Fibroblast of pulmonary artery (primary cell): ENCODE measurements around the gene VGLL4.

Experiments
- DNase-seq: peaks from one replicate; pipeline ENCODE4 v3.0.0-alpha.2; 2010; ENCODE audit warnings: low read depth
- H3K4me3 ChIP-seq: replicated peaks from 2 replicates; pipeline ENCODE4 v1.5.1; 2011; ENCODE audit warnings: low read depth, mild to moderate bottlenecking, control low read depth, low read length, moderate library complexity
- TF ChIP-seq, protein P1 (sequence below): IDR thresholded peaks from 2 replicates; pipeline ENCODE4 v1.5.1; 2011; ENCODE audit warnings: mild to moderate bottlenecking, control low read depth, low read length, inconsistent platforms; ENCODE audit errors: missing control alignments

Gene VGLL4

DNA sequence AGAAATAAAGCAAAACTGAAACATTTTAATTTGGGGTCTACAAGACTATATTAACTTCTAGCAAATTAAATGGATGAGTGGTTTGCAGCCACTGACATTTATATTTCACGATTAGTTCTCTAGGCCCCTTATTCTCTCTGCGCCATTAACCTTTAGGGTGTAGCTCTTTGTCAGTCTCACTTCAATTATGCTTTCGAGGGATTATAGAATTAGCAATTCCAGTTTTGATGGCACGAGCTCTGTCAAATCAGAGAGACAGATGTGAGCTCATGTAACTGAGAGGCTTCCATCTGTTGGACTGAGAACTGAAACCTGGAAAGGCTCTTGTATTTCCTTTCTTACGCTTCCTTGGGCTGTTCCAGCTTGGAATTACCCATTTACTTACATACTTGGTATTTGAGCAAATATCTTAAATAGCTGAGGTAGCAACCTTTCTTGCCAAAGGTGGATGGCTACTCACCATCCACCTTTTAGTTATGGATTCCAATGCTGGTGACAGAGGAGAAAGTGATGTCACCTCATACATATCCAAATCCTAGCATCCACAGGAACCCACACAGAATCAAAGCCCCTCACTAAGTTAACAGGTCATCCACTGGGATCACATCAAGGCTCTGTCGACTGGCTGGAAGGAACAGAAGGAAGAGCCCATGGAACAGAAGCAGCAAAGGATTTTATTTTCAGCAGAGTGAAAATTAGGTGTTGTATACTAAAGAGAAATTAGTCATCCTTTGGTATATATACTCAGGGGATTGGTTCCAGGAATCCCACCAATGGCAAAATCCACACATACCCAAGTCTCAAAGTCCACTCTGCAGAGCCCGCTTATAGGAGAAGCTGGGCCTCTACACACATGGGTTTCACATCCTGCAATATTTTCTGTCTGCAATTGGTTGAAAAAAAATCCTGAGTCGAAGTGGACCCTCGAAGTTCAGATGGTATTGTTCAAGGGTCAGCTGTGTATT, 20.8 kb downstream of the VGLL4 start:
- TF ChIP-seq, protein P1, sequence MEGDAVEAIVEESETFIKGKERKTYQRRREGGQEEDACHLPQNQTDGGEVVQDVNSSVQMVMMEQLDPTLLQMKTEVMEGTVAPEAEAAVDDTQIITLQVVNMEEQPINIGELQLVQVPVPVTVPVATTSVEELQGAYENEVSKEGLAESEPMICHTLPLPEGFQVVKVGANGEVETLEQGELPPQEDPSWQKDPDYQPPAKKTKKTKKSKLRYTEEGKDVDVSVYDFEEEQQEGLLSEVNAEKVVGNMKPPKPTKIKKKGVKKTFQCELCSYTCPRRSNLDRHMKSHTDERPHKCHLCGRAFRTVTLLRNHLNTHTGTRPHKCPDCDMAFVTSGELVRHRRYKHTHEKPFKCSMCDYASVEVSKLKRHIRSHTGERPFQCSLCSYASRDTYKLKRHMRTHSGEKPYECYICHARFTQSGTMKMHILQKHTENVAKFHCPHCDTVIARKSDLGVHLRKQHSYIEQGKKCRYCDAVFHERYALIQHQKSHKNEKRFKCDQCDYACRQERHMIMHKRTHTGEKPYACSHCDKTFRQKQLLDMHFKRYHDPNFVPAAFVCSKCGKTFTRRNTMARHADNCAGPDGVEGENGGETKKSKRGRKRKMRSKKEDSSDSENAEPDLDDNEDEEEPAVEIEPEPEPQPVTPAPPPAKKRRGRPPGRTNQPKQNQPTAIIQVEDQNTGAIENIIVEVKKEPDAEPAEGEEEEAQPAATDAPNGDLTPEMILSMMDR, result no peak

GRCh38 chr3:11621077-11621476, 22.6 kb downstream of the VGLL4 start:
- no peak overlapping the region for H3K4me3 ChIP-seq
- no peak for DNase-seq
- TF ChIP-seq, protein P1, result no peak

More for the DNA sequence above, 20.8 kb downstream of the VGLL4 start:
- H3K4me3 ChIP-seq, result no peak overlapping the region
- no peak for DNase-seq

GRCh38 chr3:11619946-11620652, 23.6 kb downstream of the VGLL4 start:
- no peak overlapping the region for H3K4me3 ChIP-seq
- DNase-seq, result no peak
- TF ChIP-seq, protein P1, result no peak

- no peak for DNase-seq
- H3K4me3 ChIP-seq, result no peak overlapping the region
- TF ChIP-seq, protein P1, result no peak
Measured at GRCh38 chr3:11619461-11619860, 24.3 kb downstream of the VGLL4 start.

GRCh38 chr3:11618904-11619303, 24.8 kb downstream of the VGLL4 start:
- no peak overlapping the region for H3K4me3 ChIP-seq
- TF ChIP-seq, protein P1, result no peak
- no peak for DNase-seq

DNA sequence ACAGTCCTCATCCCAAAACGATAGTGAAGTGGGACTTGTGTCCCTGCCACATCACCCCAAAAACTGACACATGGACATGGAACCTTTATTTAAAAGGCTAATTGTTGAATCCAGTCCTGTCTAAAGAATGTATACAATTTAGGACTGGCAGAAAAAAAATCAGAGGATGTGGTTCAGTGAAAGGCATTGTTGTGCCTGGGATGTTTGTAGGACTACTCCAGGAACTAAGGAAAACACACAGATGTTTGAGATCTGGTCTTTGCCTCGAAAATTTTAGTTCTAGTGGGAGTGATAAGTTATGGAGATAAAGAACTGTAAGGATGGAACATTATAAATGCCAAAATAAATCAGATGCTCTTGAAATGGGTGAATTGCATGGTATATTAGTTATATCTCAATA, 27.2 kb downstream of the VGLL4 start:
- no peak for DNase-seq
- H3K4me3 ChIP-seq, result no peak overlapping the region
- TF ChIP-seq, protein P1, result no peak
